Measurements from ENCODE around the gene CDC6.

- TF ChIP-seq CTCF (IDR thresholded peaks at IDR 0.05), result no peak
- TF ChIP-seq EZH2 (IDR thresholded peaks at IDR 0.05; ENCODE audit: borderline replicate concordance, insufficient read depth, low read depth, low read length, poor library complexity, severe bottlenecking), result no peak
Observed at GRCh38 chr17:40326014-40326831, 38.5 kb downstream of the CDC6 start.

All from B cell (primary cell).